Measurements from ENCODE around the gene NFAM1. TPM values are rescaled to one million over a fixed set of nuclear protein-coding genes. Genes with fewer than 3 reads are reported as not detected.

The NFAM1 gene
- total RNA-seq, 1 experiment from 2014 or later, result 0.12 TPM

DNA sequence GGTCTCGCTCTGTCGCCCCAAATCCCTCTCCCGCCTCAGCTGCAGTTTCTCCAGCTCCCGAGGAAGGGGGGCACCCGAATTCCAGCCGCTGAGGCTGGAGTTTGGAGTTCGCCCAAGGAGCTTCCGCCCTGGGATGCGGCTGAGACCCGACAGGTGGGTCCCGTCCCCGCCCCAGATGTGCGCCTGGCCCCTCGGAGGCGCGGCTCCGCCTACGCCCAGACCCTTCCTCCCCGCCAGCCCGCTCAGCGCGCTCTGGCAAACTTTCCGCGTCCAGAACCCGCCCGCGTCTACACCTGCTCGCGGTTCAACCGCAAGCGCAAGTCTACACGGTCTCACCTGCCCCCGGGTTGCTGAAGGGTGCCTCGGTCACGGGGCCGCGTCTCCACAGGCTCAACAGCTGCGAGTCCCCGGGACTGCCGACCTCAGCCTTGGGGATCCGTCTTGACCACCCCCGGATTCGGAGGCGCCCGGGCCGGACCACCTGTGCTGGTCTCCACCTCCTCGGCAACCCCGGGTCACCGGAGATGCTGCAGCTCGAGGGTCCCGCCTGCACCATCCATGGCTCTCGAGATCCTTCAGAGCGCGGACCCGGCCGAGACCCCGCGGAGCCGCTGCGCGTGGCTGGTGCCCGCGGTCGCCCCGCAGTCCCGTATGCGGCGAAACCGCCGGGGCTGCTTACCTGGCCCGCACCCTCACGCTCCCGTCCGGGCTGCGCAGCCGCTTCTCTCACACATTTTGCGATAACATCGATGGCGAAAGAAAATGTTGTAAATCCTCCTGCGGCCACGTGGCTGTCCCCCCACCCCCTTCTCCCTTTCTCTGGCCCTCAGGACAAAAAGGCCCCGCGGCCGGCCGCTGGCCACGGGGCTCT is 63.6 kb downstream of the NFAM1 start:
- Histone ChIP-seq H3K4me1 (ENCODE audit: control insufficient read depth in 1 of 2, insufficient read depth in 2 of 2, low read length in 2 of 2) (peaks cover 13 to 24% of the 10 kb centered on the region in 2 experiments), H3K4me2 (ENCODE audit: low read length) (peak overlapping the region; percentile 99), H3K79me2 (ENCODE audit: insufficient read depth, low read length) (peaks cover 23% of the 10 kb centered on the region; the same call in 1 of the 2 replicates), H3K36me3 (ENCODE audit: control insufficient read depth in 1 of 2, insufficient read depth in 2 of 2, low read length in 2 of 2) (0 out of 4 replicates have a peak, but pooled peaks cover 0 to 2% of the 10 kb centered on the region in 2 experiments), H3K9me3 (ENCODE audit: control insufficient read depth in 1 of 2, insufficient read depth in 1 of 2, low read depth in 1 of 2, low read length in 2 of 2) (no peaks in the 10 kb centered on the region), H3K9ac (ENCODE audit: low read length) (peak overlapping the region; percentile 83), H3K27me3 (ENCODE audit: insufficient read depth, low read length) (no peaks in the 10 kb centered on the region), H3K4me3 (replicated peaks in 1 of 2; ENCODE audit: low read depth in 1 of 2, low read length in 2 of 2) (peak overlapping the region; percentile 86 to 94), H2AFZ (ENCODE audit: low read depth, low read length, poor library complexity, severe bottlenecking) (no peak overlapping the region), H4K20me1 (ENCODE audit: insufficient read depth) (no peaks in the 10 kb centered on the region), H3K27ac (ENCODE audit: low read depth, low read length) (peak overlapping the region; percentile 73; the same call in 1 of the 2 replicates), H3K9me2 (ENCODE audit: insufficient read depth) (no peaks in the 10 kb centered on the region)
- ChIA-PET CTCF (interaction anchor here (0.6 to 1.4 kb wide), 3 partner anchors 105 to 280 kb away, joined by 3 read pairs; no protein-coding TSS in a partner anchor), POLR2A (interaction anchor here (0.8 to 1.6 kb wide), 5 partner anchors 8 to 289 kb away, joined by 3 to 6 read pairs (median 3); partner anchors contain the start of gene SMDT1), RAD21 (ENCODE audit: low non-redundant PET in 1 of 2, low total read pairs in 2 of 2, uncharacterized antibody in 2 of 2, unreplicated experiment in 2 of 2) (no interaction called here)
- BruUV-seq (replicated peaks), result TSS peak; percentile 43
- no peak for TF ChIP-seq EZH2phosphoT487 (IDR thresholded peaks at IDR 0.05; ENCODE audit: borderline replicate concordance)
- no peak for TF ChIP-seq CBX3 (IDR thresholded peaks at IDR 0.05; ENCODE audit: low read depth)
- TF ChIP-seq ZNF274 (IDR thresholded peaks at IDR 0.05; ENCODE audit: low read depth, low read length), result no peak
- no peak for TF ChIP-seq ZFX (IDR thresholded peaks at IDR 0.05)
- TF ChIP-seq YY1 (IDR thresholded peaks at IDR 0.05; ENCODE audit: extremely low read depth, insufficient replicate concordance, low read depth, low read length), result peak; percentile 6
- TF ChIP-seq, protein P1, sequence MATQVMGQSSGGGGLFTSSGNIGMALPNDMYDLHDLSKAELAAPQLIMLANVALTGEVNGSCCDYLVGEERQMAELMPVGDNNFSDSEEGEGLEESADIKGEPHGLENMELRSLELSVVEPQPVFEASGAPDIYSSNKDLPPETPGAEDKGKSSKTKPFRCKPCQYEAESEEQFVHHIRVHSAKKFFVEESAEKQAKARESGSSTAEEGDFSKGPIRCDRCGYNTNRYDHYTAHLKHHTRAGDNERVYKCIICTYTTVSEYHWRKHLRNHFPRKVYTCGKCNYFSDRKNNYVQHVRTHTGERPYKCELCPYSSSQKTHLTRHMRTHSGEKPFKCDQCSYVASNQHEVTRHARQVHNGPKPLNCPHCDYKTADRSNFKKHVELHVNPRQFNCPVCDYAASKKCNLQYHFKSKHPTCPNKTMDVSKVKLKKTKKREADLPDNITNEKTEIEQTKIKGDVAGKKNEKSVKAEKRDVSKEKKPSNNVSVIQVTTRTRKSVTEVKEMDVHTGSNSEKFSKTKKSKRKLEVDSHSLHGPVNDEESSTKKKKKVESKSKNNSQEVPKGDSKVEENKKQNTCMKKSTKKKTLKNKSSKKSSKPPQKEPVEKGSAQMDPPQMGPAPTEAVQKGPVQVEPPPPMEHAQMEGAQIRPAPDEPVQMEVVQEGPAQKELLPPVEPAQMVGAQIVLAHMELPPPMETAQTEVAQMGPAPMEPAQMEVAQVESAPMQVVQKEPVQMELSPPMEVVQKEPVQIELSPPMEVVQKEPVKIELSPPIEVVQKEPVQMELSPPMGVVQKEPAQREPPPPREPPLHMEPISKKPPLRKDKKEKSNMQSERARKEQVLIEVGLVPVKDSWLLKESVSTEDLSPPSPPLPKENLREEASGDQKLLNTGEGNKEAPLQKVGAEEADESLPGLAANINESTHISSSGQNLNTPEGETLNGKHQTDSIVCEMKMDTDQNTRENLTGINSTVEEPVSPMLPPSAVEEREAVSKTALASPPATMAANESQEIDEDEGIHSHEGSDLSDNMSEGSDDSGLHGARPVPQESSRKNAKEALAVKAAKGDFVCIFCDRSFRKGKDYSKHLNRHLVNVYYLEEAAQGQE (IDR thresholded peaks at IDR 0.05; ENCODE audit: low read depth), result no peak
- no peak for TF ChIP-seq EGR1 (IDR thresholded peaks at IDR 0.05; ENCODE audit: low read depth)
- no peak for TF ChIP-seq POLR2A (IDR thresholded peaks at IDR 0.05; ENCODE audit: borderline replicate concordance, extremely low read depth, insufficient read depth, insufficient read length)
- peak; percentile 87 for TF ChIP-seq POLR2AphosphoS5 (IDR thresholded peaks at IDR 0.05; ENCODE audit: low read depth, low read length)
- TF ChIP-seq, protein P2, sequence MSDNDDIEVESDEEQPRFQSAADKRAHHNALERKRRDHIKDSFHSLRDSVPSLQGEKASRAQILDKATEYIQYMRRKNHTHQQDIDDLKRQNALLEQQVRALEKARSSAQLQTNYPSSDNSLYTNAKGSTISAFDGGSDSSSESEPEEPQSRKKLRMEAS (IDR thresholded peaks at IDR 0.05), result peak; percentile 87
- TF ChIP-seq SIN3A (IDR thresholded peaks at IDR 0.05; ENCODE audit: low read depth), result no peak; the same call in none of the 2 replicates
- no peak for TF ChIP-seq SP1 (IDR thresholded peaks at IDR 0.05; ENCODE audit: low read depth)
- TF ChIP-seq TCF7L2 (IDR thresholded peaks at IDR 0.05; ENCODE audit: borderline replicate concordance, extremely low read depth, insufficient read depth, insufficient read length), result no peak
- DNase-seq (ENCODE audit: low read depth, low spot score) (no peak), ATAC-seq (peak; percentile 45)
- intact Hi-C loops (cut with micrococcal nuclease), result loop anchor here (2.0 kb wide), 1 partner anchor 200 kb away; no protein-coding TSS in a partner anchor
